SIG-M5 treated with dmso at 0.1 percent for 504 hours (cell line): ENCODE results near the gene PDXK.

Experiments
- DNase-seq: peaks from one replicate; lab custom pipeline; 2025; ENCODE audit not compliant: unreplicated experiment; lab: John Stamatoyannopoulos, UW

The PDXK gene

DNA sequence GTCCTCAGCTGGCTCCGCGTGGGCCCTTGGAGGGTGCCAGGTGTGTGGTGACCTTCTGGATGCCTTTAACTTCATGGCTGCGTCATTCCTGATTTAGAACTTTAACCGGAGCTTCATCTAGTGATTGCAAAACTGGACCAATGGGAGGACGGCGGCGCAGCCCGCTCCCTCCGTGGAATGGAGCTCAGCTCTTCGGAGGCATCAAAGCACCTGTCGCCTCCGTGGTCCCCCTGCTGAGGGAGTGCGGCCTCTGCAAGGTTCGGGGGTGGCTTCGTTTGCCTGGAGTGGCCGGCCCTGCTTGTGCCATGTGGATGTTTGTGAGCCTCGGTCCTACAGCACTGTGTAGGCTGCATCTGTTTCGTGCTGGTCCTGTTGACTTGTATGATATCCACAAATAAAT lies 43.0 kb downstream of the PDXK start:
- no peak for DNase-seq

- DNase-seq = no peak
Observed at GRCh38 chr21:43762303-43763128, 43.6 kb downstream of the PDXK start.

GRCh38 chr21:43763901-43764523 lies 45.1 kb downstream of the PDXK start:
- DNase-seq = no peak

- DNase-seq = no peak
Observed at GRCh38 chr21:43764576-43765495, 45.9 kb downstream of the PDXK start.

DNA sequence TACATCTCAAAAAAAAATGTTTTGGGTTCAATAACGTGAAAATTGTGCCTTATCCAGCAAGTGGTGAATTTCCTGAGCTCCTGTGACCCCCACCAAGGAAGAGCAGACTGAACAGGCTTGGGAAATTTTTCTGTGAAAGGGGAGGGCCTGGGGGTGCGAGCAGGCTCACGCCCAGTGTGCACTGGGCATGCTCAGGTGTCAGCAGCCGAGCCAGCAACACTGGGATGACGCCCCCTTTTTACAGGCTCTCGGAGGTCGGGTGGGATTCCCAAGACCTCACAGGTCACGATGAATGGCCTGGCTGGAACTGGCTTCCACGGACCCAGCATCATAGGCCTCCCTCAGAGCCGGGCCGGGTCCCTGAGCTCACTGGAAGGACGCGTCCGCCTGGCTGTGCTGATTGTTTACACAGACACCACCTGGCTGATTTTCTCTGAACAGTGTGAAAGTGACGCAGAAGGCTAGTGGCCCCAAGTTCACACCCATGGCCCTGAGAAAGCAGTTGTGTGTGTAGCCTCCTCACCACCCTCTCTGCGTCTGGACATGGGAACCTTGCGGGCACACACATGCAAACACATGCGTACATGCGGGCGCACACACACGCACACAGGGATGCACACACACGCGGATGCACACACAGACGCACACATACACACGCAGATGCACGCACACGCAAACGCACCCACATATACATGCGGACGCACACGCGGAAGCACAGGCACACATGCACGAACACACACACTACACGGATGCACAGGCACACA lies 48.0 kb downstream of the PDXK start:
- DNase-seq = no peak

DNA sequence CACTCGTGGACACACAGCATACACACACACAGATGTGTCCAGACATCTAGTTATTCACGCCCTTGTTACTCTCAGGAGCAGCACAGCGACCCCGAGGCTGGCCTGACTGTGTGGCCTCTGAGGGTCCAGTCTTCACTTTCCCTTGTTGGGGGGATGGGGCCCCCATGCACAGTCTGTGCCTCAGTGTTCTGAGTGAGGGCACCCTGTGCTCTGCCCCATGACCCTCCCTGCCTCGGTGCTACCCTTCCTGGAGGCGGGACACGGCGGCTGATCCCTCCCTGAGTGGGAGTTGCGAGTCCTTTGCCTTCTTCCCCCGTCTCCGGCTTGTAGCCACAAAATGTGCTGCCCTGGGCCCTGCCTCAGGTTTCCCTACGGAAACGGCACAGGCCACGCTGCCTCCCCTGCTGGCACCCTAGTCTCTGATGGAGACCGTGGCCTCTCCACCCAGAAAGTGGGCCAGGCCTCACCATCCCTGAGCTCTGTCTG lies 48.6 kb downstream of the PDXK start:
- no peak for DNase-seq

DNA sequence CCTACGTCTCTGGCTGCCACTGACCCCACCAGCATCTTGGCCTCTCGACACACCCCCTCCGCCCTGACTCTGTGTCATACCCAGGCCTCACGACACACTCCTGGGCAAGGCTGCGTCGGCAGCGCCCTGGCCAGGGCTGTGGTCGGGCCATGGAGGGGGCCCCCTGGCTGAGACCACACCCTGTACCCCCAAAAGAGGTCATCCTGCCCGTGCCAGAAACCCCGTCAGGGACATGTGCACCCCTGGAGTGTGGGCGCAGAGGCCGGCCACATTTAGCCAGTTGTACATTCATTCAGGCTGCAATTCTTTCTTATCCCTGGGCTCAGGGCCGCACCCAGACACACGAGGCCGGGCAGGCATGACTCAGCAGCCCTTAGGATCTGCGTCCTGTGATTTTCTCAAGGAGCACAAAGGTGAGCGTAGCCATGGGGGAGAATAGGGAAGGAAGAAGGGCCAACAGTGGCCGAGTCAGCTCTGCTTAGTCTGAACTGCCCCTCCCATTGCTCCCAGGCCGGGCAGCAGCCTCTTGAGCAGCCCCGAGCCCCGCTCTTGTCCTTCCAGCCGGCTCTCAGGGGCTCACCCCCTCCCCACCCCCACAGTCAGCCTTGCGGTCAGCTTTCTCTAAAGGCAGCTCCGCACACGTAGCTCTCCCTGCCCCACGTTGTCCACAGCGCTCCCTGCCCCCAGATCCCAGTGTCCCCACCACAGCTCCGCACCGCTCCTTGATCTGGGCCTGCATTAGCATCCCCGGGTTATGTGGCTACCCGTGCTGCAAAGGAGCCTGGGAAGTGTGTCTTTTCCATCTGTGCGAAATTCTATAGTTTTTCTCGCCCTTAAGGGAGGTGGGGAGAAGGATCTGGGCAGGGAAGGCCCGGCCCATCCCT lies 49.3 kb downstream of the PDXK start:
- DNase-seq = peak; percentile 31

GRCh38 chr21:43768868-43769167 lies 49.9 kb downstream of the PDXK start:
- DNase-seq = no peak

DNA sequence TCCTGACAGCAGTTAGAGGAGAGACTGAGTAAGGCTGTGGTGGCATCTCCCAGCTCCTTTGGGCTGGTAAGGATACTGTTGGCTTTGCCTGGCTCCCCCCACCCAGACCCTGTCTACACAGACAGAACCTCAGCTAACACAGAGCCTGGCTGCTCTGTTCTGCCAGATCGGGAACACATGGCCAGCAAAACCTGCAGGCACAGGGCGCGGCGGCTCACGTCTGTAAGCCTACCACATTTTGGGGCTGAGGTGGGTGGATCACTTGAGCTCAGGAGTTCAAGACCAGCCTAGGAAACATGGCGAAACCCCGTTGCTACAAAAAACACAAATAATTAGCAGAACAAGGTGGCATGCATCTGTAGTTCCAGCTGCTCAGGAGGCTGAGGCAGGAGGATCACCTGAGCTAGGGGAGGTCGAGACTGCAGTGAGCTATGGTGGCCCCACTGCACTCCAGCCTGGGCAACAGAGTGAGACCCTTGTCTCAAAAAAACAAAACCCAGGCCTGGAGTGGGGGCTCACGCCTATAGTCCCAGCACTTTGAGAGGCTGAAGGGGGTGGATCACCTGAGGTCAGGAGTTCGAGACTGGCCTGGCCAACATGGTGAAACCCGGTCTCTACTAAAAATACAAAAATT lies 50.5 kb downstream of the PDXK start:
- no peak for DNase-seq

DNA sequence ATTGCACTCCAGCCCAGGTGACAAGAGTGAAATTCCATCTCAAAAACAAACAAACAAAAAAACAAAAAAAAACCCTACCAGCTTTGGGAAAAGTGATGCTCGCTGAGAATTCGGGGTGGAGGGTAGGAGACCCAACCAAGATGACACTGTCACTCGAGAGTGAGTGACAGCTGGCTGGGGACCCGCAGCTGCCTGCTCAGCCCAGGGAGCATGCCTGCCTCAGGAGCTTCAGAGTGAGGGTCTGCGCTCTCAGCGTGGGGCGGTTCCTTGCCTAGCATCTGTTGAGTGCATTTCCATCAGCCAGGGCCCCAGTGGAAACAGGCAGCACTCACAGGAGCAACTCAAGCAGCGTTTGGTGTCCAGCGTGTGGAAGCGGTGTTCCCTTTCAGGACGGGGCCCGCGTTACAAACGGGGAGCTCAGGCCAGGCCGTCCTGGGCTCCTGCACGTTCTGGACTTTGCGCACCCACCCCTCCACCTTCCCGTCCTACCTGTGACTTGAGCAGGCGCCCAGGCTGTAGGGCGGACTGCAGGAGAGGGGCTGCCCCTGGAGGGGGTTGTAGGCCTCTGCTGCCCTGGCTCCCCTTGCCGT lies 51.2 kb downstream of the PDXK start:
- no peak for DNase-seq

DNA sequence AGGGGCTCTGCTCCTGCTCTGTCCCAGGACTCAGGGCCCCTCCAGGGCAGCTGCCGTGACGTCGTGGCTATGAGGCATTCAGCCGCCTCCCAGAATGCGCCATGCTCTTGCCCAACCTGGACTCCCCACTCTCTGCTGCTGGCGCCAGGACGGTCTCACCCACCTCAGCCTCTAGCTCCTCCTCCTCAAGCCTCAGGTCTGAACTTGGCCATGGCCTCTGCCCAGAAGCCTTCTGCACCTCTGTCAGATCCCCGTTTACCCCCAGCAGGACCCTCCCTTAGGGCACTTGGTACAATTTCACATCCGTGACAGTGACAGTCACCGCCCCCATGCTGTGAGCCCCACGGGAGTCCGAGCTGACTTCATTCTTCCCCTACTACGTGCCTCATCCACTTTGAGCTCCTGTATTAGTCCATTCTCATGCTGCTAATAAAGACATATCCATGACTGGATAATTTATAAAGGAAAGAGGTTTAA lies 52.3 kb downstream of the PDXK start:
- peak; percentile 16 for DNase-seq

DNA sequence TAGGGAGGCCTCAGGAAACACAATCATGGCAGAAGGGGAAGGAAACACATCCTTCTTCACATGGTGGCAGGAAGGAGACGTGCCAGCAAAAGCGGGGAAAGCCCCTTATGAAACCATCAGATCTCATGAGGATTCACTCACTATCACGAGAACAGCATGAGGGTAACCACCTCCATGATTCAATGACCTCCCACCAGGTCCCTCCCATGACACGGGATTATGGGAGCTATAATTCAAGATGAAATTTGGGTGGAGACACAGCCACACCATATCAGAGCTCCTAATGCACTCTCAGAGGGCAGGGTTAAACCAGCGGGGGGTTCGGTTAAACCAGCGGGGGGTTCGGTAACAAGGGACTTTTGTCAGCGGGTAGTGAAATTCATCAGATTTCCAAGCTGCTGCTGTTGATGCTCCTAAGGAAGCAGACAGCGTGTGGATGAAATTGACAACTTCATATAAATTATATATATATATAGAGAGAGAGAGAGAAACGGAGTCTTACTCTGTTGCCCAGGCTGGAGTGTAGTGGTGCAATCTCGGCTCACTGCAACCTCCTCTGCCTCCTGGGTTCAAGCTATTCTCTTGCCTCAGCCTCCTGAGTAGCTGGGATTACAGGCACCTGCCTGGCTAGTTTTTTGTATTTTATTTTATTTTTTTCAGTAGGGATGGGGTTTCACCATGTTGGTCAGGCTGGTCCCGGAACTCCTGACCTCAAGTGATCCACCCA lies 52.9 kb downstream of the PDXK start:
- DNase-seq = no peak

- DNase-seq = no peak
Observed at GRCh38 chr21:43772425-43772821, 53.5 kb downstream of the PDXK start.

DNA sequence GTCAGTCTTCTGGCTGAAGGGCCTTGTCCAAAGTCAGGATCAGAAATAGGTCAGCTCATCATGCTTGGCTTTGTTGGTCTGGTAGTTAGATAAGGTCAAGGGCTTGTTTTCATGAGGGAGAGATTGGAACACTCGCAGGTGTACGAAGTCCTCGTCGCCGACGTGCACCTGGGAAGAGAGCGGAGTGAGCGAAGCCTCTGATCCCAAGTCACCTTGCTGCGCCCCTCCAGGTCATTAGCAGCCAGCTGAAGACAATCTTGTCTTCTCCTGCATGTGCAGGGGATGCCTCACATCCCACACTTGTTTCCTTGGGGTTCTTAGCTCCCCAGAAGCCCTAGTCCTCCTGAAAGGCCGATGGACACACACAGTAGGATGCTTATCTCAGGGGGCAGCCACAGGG lies 55.2 kb downstream of the PDXK start:
- no peak for DNase-seq

DNA sequence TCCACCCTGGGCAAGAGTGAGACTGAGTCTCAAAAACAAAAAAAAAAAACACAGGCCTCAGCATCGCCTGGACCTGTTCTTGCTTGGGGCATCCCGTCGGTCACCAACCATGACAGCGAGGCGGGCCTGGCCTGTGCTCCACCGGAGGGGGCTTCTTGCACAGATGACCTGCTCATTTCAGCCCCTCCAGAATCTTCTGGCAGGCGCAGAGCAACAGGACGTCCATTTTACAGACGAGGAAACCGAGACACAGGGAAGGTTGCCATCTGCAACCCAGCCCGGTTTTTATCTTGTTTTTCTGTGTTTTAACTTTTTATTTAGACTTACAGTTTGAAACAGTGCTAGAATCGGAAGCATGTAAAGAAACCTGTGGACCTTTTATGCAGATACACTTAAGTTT lies 56.3 kb downstream of the PDXK start:
- DNase-seq = no peak

- DNase-seq = peak; percentile 52
Observed at GRCh38 chr21:43775795-43776430, 57.0 kb downstream of the PDXK start, which contains the start of gene CSTB. Gene CSTB, minus strand, starts transcription at chr21:43776308. Its CDS starts 39 bp downstream, at chr21:43776269.

DNA sequence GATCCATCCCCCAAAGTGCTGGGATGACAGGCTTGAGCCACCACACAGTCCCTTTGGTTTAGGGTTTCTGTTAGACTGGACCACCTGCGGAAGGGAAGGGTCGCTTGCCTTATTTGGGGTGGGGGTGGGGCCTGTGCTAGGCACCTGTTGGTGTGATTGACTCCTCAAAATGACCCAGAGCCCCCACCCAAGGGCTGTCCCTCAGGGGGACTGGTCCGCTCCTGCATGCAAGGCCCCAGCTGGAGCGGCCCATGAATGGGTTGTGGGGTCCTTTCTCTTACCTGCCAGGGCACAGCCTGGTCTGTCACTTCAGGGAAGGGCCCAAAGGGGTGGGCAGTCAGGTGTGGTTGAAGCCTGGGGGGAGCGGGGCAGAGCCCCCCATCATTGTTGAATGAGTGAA lies 59.0 kb downstream of the PDXK start:
- DNase-seq = no peak
